Raji (cell line): Measurements from ENCODE around the gene KIF26B.

ENCODE experiments used
- POLR2A ChIP-seq: IDR thresholded peaks from 2 replicates; pipeline ENCODE4 v1.6.1; 2011; ENCODE audit warnings: low read depth, low read length, control low read depth; ENCODE audit not compliant: insufficient read depth

Gene KIF26B

GRCh38 chr1:245154429-245155271 lies at the start of gene KIF26B:
KIF26B (plus strand) TSS chr1:245154985; CDS start chr1:245155425, 440 bp downstream.
- TF ChIP-seq POLR2A: no peak

- no peak for TF ChIP-seq POLR2A
Observed at GRCh38 chr1:245105042-245105441, 49.7 kb upstream of the KIF26B start.

GRCh38 chr1:245105815-245106410 lies 48.9 kb upstream of the KIF26B start:
- no peak for TF ChIP-seq POLR2A

GRCh38 chr1:245107776-245108114 lies 47.0 kb upstream of the KIF26B start:
- TF ChIP-seq POLR2A: no peak

GRCh38 chr1:245108246-245108645 lies 46.5 kb upstream of the KIF26B start:
- no peak for TF ChIP-seq POLR2A

- no peak for TF ChIP-seq POLR2A
Observed at GRCh38 chr1:245108909-245109308, 45.9 kb upstream of the KIF26B start.

- no peak for TF ChIP-seq POLR2A
Observed at GRCh38 chr1:245110406-245110805, 44.4 kb upstream of the KIF26B start.

GRCh38 chr1:245111073-245111472 lies 43.7 kb upstream of the KIF26B start:
- no peak for TF ChIP-seq POLR2A

GRCh38 chr1:245113649-245114048 lies 41.1 kb upstream of the KIF26B start:
- TF ChIP-seq POLR2A: no peak

- TF ChIP-seq POLR2A: no peak
Observed at GRCh38 chr1:245116131-245116530, 38.7 kb upstream of the KIF26B start.

- no peak for TF ChIP-seq POLR2A
Observed at GRCh38 chr1:245116751-245117150, 38.0 kb upstream of the KIF26B start.

- TF ChIP-seq POLR2A: no peak
Observed at GRCh38 chr1:245118066-245118465, 36.7 kb upstream of the KIF26B start.

- no peak for TF ChIP-seq POLR2A
Observed at GRCh38 chr1:245118806-245119205, 36.0 kb upstream of the KIF26B start.

GRCh38 chr1:245121523-245121922 lies 33.3 kb upstream of the KIF26B start:
- TF ChIP-seq POLR2A: no peak

- no peak for TF ChIP-seq POLR2A
Observed at GRCh38 chr1:245124241-245124640, 30.5 kb upstream of the KIF26B start.

- no peak for TF ChIP-seq POLR2A
Observed at GRCh38 chr1:245124644-245125043, 30.1 kb upstream of the KIF26B start.
